Right atrium auricular region (tissue), 2 donors: Measurements from ENCODE around the gene SERPINB6. TPM values are rescaled to one million over a fixed set of nuclear protein-coding genes. Genes with fewer than 3 reads are reported as not detected.

Source experiments
- DNase-seq: peaks from one replicate; pipeline ENCODE4 v3.0.0-alpha.2; 2019; ENCODE audit warnings: low spot score
- H3K27ac ChIP-seq, 2 donors: fragments of 200-600 bp; sonication (generic); 1 replicate in 1 of 2; 2 replicates in 1 of 2; pipeline ENCODE4 v1.5.1; 2016 to 2019
- H3K27me3 ChIP-seq, 2 donors: fragments of 200-600 bp; sonication (generic); one replicate each; pipeline versions ENCODE4 v1.5.1 to v1.6.0; 2017 to 2019
- H3K36me3 ChIP-seq: fragments of 200-600 bp; sonication (generic); one replicate; pipeline ENCODE4 v1.5.1; 2016
- H3K4me1 ChIP-seq, 2 donors: fragments of 200-600 bp; sonication (generic); one replicate each; pipeline versions ENCODE4 v1.5.1 to v1.6.0; 2017 to 2019
- H3K4me3 ChIP-seq, 2 donors: fragments of 200-600 bp; sonication (generic); 1 replicate in 1 of 2; 2 replicates in 1 of 2; pipeline ENCODE4 v1.5.1; 2017 to 2019; ENCODE audit warnings: mild to moderate bottlenecking in 1 of 2, moderate library complexity in 1 of 2
- H3K9me3 ChIP-seq, 2 donors: fragments of 200-600 bp; sonication (generic); one replicate each; pipeline ENCODE4 v1.5.1; 2019
- CTCF ChIP-seq, 2 donors: fragments of 200-600 bp; sonication (generic); IDR thresholded peaks; one replicate each; pipeline ENCODE4 v1.5.1; 2019; ENCODE audit warnings: antibody characterized with exemption in 2 of 2
- total RNA-seq, 2 donors: library from RNA; depleted of rRNA; stranded (reverse); fragments of >200 nt; gene quantifications; one replicate each; pipeline ENCODE4 v1.1.0, GENCODE V29; 2016

The SERPINB6 gene
- total RNA-seq, 2 donors from 2014 or later, result 181 to 184 TPM

GRCh38 chr6:2949536-2950083 lies 21.8 kb downstream of the SERPINB6 start:
- no peaks in the 10 kb centered on the region for H3K27me3 ChIP-seq
- H3K27ac ChIP-seq, result peak overlapping the region; percentile 72 to 78
- no peak for TF ChIP-seq CTCF (IDR thresholded peaks at IDR 0.05)
- peak; percentile 40 for DNase-seq
- H3K4me3 ChIP-seq, result no peak overlapping the region
- peaks cover 16% of the 10 kb centered on the region for H3K36me3 ChIP-seq
- peaks cover 0 to 46% of the 10 kb centered on the region in 2 donors for H3K4me1 ChIP-seq
- H3K9me3 ChIP-seq, result no peaks in the 10 kb centered on the region

- H3K36me3 ChIP-seq, result peaks cover 16% of the 10 kb centered on the region
- no peak for TF ChIP-seq CTCF (IDR thresholded peaks at IDR 0.05)
- peaks cover 0 to 46% of the 10 kb centered on the region in 2 donors for H3K4me1 ChIP-seq
- H3K27ac ChIP-seq, result peak overlapping the region; percentile 72 to 78
- no peak overlapping the region for H3K4me3 ChIP-seq
- H3K27me3 ChIP-seq, result no peaks in the 10 kb centered on the region
- DNase-seq, result peak; percentile 51
- no peaks in the 10 kb centered on the region for H3K9me3 ChIP-seq
Measured at GRCh38 chr6:2949121-2949520, 22.2 kb downstream of the SERPINB6 start.

- Histone ChIP-seq H3K36me3 (peaks cover 16% of the 10 kb centered on the region), H3K27ac (peak overlapping the region; percentile 72 to 78), H3K4me3 (no peak overlapping the region), H3K9me3 (no peaks in the 10 kb centered on the region), H3K27me3 (no peaks in the 10 kb centered on the region), H3K4me1 (peaks cover 0 to 48% of the 10 kb centered on the region in 2 donors)
- TF ChIP-seq CTCF (IDR thresholded peaks at IDR 0.05), result no peak
- peak; percentile 56 for DNase-seq
Measured at GRCh38 chr6:2948228-2949025, 22.9 kb downstream of the SERPINB6 start.

GRCh38 chr6:2947445-2947844 lies 23.9 kb downstream of the SERPINB6 start:
- Histone ChIP-seq H3K36me3 (peaks cover 16% of the 10 kb centered on the region), H3K4me1 (peaks cover 0 to 52% of the 10 kb centered on the region in 2 donors)
- no peak for TF ChIP-seq CTCF (IDR thresholded peaks at IDR 0.05)

GRCh38 chr6:2945153-2945452 lies 26.3 kb downstream of the SERPINB6 start:
- H3K27me3 ChIP-seq, result no peaks in the 10 kb centered on the region
- H3K36me3 ChIP-seq, result peaks cover 16% of the 10 kb centered on the region
- H3K4me3 ChIP-seq, result no peak overlapping the region
- peaks cover 0 to 52% of the 10 kb centered on the region in 2 donors for H3K4me1 ChIP-seq
- peak; percentile 28 for DNase-seq
- peak overlapping the region in 1 of 2 donors; percentile 7 for H3K27ac ChIP-seq
- no peaks in the 10 kb centered on the region for H3K9me3 ChIP-seq
- no peak for TF ChIP-seq CTCF (IDR thresholded peaks at IDR 0.05)

More at GRCh38 chr6:2947445-2947844, 23.9 kb downstream of the SERPINB6 start:
- Histone ChIP-seq H3K9me3 (no peaks in the 10 kb centered on the region), H3K4me3 (no peak overlapping the region), H3K27me3 (no peaks in the 10 kb centered on the region), H3K27ac (peak overlapping the region; percentile 72 to 78)
- DNase-seq, result peak; percentile 44
